ENCODE measurements around the gene IRAK1BP1.

IRAK1BP1 gene

DNA sequence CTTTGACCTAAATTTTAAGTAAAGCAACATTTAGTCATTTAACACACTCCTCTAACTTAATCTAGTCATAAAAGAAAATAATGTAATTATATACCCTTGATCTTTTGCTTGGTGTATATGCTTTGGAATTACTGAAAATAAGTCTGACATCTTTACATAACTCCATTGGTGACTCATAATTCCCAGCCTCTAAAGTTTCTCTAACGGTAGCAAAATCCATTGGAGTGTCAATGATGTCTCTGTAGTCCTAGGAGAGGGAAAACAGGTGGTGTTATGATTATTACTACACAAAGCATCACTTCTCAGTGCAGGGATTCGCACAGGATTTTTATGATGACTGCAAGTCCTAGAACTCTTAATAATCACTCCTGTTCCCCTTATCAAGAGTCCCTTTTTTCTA lies 80.2 kb downstream of the IRAK1BP1 start:
- H3K4me3 ChIP-seq (ENCODE audit: low read depth, low read length), result no peak overlapping the region
- no peaks in the 10 kb centered on the region for H3K4me1 ChIP-seq (ENCODE audit: control insufficient read depth, insufficient read depth, low read length)
- no peak overlapping the region for H3K9ac ChIP-seq (ENCODE audit: low read depth, low read length)
- H3K27me3 ChIP-seq (ENCODE audit: control insufficient read depth, insufficient read depth, low read length), result no peaks in the 10 kb centered on the region
- peaks cover 11% of the 10 kb centered on the region for H3K36me3 ChIP-seq (ENCODE audit: control insufficient read depth, insufficient read depth, low read length)
- no peaks in the 10 kb centered on the region for H3K9me3 ChIP-seq (ENCODE audit: control insufficient read depth, insufficient read depth, low read length)

GRCh38 chr6:78947962-78948361 lies 80.6 kb downstream of the IRAK1BP1 start:
- Histone ChIP-seq H3K4me1 (ENCODE audit: control insufficient read depth, insufficient read depth, low read length) (no peaks in the 10 kb centered on the region), H3K36me3 (ENCODE audit: control insufficient read depth, insufficient read depth, low read length) (peaks cover 11% of the 10 kb centered on the region), H3K9ac (ENCODE audit: low read depth, low read length) (no peak overlapping the region), H3K4me3 (ENCODE audit: low read depth, low read length) (no peak overlapping the region), H3K9me3 (ENCODE audit: control insufficient read depth, insufficient read depth, low read length) (no peaks in the 10 kb centered on the region), H3K27me3 (ENCODE audit: control insufficient read depth, insufficient read depth, low read length) (no peaks in the 10 kb centered on the region)

DNA sequence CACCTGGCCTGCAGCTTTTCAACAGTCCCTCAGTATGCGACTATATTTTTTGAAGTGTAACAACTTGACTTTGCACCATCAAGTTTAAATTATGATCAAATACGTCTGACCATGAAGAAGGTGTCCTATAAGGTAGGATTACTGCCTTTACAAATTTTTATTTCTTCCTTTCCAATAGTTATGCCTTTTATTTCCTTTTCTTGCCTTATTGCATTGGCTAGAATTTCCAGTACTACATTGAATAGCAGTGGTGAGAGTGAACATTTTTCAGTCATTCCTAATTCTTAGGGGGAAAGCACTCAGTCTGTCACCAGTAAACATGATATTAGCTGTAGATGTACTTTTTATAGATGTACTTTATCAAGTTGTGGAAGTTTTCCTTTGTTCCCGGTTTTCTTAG lies 81.4 kb downstream of the IRAK1BP1 start:
- Histone ChIP-seq H3K9me3 (ENCODE audit: control insufficient read depth, insufficient read depth, low read length) (no peaks in the 10 kb centered on the region), H3K4me1 (ENCODE audit: control insufficient read depth, insufficient read depth, low read length) (no peaks in the 10 kb centered on the region), H3K27me3 (ENCODE audit: control insufficient read depth, insufficient read depth, low read length) (no peaks in the 10 kb centered on the region), H3K4me3 (ENCODE audit: low read depth, low read length) (no peak overlapping the region), H3K36me3 (ENCODE audit: control insufficient read depth, insufficient read depth, low read length) (peaks cover 11% of the 10 kb centered on the region), H3K9ac (ENCODE audit: low read depth, low read length) (no peak overlapping the region)

DNA sequence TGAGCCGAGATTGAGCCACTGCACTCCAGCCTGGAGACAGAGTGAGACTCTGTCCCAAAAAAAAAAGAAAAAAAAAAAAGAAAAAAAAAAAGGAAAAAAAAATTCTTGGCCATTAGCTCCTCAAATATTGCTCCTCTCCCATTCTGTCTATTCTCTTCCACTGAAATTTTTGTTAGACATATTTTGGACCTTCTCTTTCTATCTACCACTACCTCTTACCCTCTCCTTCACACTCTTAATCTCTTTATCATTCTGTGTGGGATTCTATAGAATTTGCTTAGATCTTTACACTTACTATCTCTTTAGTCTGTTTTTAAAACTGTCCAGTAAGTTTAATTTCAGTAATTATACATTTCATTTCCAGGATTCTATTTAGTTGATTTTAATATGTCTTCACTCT lies 85.0 kb downstream of the IRAK1BP1 start:
- no peak overlapping the region for H3K9ac ChIP-seq (ENCODE audit: low read depth, low read length)
- H3K9me3 ChIP-seq (ENCODE audit: control insufficient read depth, insufficient read depth, low read length), result no peaks in the 10 kb centered on the region
- peaks cover 5% of the 10 kb centered on the region for H3K4me1 ChIP-seq (ENCODE audit: control insufficient read depth, insufficient read depth, low read length)
- peaks cover 11% of the 10 kb centered on the region for H3K36me3 ChIP-seq (ENCODE audit: control insufficient read depth, insufficient read depth, low read length)
- H3K4me3 ChIP-seq (ENCODE audit: low read depth, low read length), result no peak overlapping the region
- H3K27me3 ChIP-seq (ENCODE audit: control insufficient read depth, insufficient read depth, low read length), result no peaks in the 10 kb centered on the region
